Activated T-cell treated with anti-CD3 and anti-CD28 coated beads, Interleukin-2, amount 50 U/mL, for 4 hours (primary cell): ENCODE results near the gene CD300LB. TPM values are rescaled to one million over a fixed set of nuclear protein-coding genes. Genes with fewer than 3 reads are reported as not detected.
"Not testable (repeated sequence)": the region's sequence is repeated elsewhere in the genome, so short reads cannot be mapped to it uniquely, and the experiment has no call there.

Experiments used
- ATAC-seq, 2 donors: fragments of 200-7000 bp; cut with Tn5 transposase; one replicate each; pipeline ENCODE4 v1.10.0; 2021
- DNase-seq: peaks from one replicate; pipeline ENCODE4 v3.0.0-alpha.2; 2020
- H3K27me3 Mint-ChIP-seq: one replicate; pipeline ENCODE4 v1.8.0; 2021; ENCODE audit warnings: low read depth, mixed read lengths
- H3K36me3 Mint-ChIP-seq: one replicate; pipeline ENCODE4 v1.8.0; 2022; ENCODE audit warnings: mixed read lengths; ENCODE audit not compliant: insufficient read depth
- H3K4me1 Mint-ChIP-seq: one replicate; pipeline ENCODE4 v1.8.0; 2021; ENCODE audit warnings: low read depth, mixed read lengths
- H3K4me3 Mint-ChIP-seq: one replicate; pipeline ENCODE4 v1.8.0; 2021; ENCODE audit warnings: mild to moderate bottlenecking, moderate library complexity, mixed read lengths
- H3K9me3 Mint-ChIP-seq: one replicate; pipeline ENCODE4 v1.8.0; 2021; ENCODE audit warnings: mixed read lengths
- total RNA-seq, 3 donors: library from RNA; stranded (reverse); gene quantifications; one replicate each; pipeline ENCODE4 v1.2.1, GENCODE V29; 2021

Gene CD300LB
- total RNA-seq, 3 donors from 2014 or later, result not detected

- Mint-ChIP-seq H3K27me3 (peaks cover 48% of the 10 kb centered on the region), H3K36me3 (no peaks in the 10 kb centered on the region), H3K4me3 (no peak overlapping the region), H3K4me1 (peaks cover 10% of the 10 kb centered on the region), H3K9me3 (no peaks in the 10 kb centered on the region)
- ATAC-seq (no peak), DNase-seq (no peak)
Observed at GRCh38 chr17:74525465-74525725, 5.9 kb downstream of the CD300LB start.

DNA sequence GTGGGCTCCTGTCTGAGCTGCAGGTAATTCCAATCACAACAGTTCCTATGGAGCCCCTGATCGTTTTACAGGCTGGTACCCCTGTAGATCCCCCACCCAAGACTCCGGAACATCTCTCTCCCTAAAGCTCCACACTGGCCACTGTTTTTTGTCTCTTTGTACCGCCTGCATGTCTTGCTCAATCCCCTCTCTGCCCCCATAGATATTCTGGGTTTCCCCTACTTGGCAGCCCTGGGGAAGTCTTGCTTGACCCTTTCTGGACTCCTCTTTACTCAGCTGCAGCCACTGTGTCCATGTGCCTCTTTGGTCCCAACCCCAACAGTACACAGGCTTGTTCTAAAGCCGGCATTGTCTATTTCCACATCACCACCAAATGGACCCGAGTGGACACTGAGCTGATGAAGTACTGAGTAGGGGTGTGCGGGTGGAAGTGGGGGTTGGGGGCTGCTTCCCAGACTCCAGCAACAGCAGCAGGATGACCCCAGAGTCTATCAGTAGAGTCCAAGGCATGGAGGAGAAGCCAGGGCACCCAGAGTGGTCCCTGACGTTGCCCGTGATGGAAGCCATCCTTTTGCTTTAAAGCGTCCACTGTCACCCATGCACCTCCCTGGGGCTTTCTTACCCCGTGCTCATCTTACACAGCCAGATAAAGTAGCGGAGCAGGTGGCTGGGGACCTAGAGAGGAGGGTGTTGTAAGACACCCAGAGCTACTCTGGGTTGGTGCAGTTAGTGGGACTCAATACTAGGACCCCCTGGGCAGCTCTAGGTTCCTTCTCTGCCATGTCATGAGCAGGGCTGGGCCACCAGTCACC is 6.4 kb downstream of the CD300LB start:
- H3K4me3 Mint-ChIP-seq, result no peak overlapping the region
- peaks cover 14% of the 10 kb centered on the region for H3K4me1 Mint-ChIP-seq
- no peaks in the 10 kb centered on the region for H3K9me3 Mint-ChIP-seq
- ATAC-seq (no peak), DNase-seq (no peak)
- H3K36me3 Mint-ChIP-seq, result no peaks in the 10 kb centered on the region
- H3K27me3 Mint-ChIP-seq, result peaks cover 49% of the 10 kb centered on the region

- no peak for DNase-seq
- H3K4me1 Mint-ChIP-seq, result peaks cover 16% of the 10 kb centered on the region
- peaks cover 46% of the 10 kb centered on the region for H3K27me3 Mint-ChIP-seq
- no peaks in the 10 kb centered on the region for H3K36me3 Mint-ChIP-seq
- ATAC-seq, result no peak
- H3K9me3 Mint-ChIP-seq, result peaks cover 4% of the 10 kb centered on the region
- no peak overlapping the region for H3K4me3 Mint-ChIP-seq
Observed at GRCh38 chr17:74523308-74523707, 8.0 kb downstream of the CD300LB start.

GRCh38 chr17:74522381-74523105 is 8.7 kb downstream of the CD300LB start:
- peaks cover 16% of the 10 kb centered on the region for H3K4me1 Mint-ChIP-seq
- no peak for ATAC-seq
- no peak overlapping the region for H3K4me3 Mint-ChIP-seq
- no peaks in the 10 kb centered on the region for H3K36me3 Mint-ChIP-seq
- H3K9me3 Mint-ChIP-seq, result peaks cover 11% of the 10 kb centered on the region
- peaks cover 48% of the 10 kb centered on the region for H3K27me3 Mint-ChIP-seq
- DNase-seq, result no peak

DNA sequence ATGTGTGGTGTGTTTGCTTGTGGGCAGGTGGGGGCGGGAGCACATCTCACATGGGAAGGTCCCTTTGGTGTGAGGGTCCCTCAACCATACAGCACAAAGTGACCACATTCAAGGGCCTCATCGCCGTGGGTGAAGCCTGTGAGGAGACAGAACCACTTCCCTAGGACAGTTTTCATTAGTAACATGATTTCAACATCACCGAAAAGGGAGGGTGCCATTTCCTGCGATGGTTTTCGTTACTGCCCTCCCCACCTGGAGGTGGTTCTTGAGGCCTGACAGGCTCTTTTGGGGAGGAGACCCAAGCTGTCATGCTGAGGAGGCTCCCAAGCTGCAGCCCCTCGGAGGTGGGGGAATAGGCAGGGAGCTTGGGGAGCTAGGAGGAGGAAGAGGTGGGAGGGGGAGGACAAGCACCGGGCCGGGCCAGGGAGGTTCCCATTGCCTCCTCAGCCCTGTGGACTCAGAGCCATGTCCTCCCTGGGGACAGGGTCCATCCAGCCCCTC is 9.5 kb downstream of the CD300LB start:
- H3K4me3 Mint-ChIP-seq, result no peak overlapping the region
- ATAC-seq, result peak in 1 of 2 donors; percentile 5
- H3K36me3 Mint-ChIP-seq, result no peaks in the 10 kb centered on the region
- H3K9me3 Mint-ChIP-seq, result peaks cover 11% of the 10 kb centered on the region
- peaks cover 51% of the 10 kb centered on the region for H3K27me3 Mint-ChIP-seq
- H3K4me1 Mint-ChIP-seq, result peaks cover 16% of the 10 kb centered on the region
- no peak for DNase-seq

GRCh38 chr17:74520790-74521480 is 10.3 kb downstream of the CD300LB start:
- Mint-ChIP-seq H3K9me3 (peaks cover 11% of the 10 kb centered on the region), H3K4me3 (no peak overlapping the region), H3K4me1 (peaks cover 16% of the 10 kb centered on the region), H3K27me3 (peaks cover 48% of the 10 kb centered on the region), H3K36me3 (no peaks in the 10 kb centered on the region)
- DNase-seq (no peak), ATAC-seq (no peak)

GRCh38 chr17:74520016-74520434 is 11.2 kb downstream of the CD300LB start:
- Mint-ChIP-seq H3K36me3 (no peaks in the 10 kb centered on the region), H3K27me3 (peaks cover 41% of the 10 kb centered on the region), H3K4me1 (peaks cover 16% of the 10 kb centered on the region), H3K9me3 (peaks cover 11% of the 10 kb centered on the region), H3K4me3 (no peak overlapping the region)
- DNase-seq (no peak), ATAC-seq (peak; percentile 75 to 78)

GRCh38 chr17:74518413-74518981 is 12.8 kb downstream of the CD300LB start:
- peaks cover 21% of the 10 kb centered on the region for H3K9me3 Mint-ChIP-seq
- H3K27me3 Mint-ChIP-seq, result peaks cover 45% of the 10 kb centered on the region
- H3K36me3 Mint-ChIP-seq, DNase-seq, H3K4me3 Mint-ChIP-seq, ATAC-seq: not testable (repeated sequence)
- H3K4me1 Mint-ChIP-seq, result peaks cover 25% of the 10 kb centered on the region

GRCh38 chr17:74516561-74517328 is 14.5 kb downstream of the CD300LB start:
- DNase-seq (no peak), ATAC-seq (no peak)
- Mint-ChIP-seq H3K36me3 (peaks cover 9% of the 10 kb centered on the region), H3K4me1 (peaks cover 36% of the 10 kb centered on the region), H3K27me3 (peaks cover 43% of the 10 kb centered on the region), H3K4me3 (no peak overlapping the region), H3K9me3 (peaks cover 21% of the 10 kb centered on the region)

DNA sequence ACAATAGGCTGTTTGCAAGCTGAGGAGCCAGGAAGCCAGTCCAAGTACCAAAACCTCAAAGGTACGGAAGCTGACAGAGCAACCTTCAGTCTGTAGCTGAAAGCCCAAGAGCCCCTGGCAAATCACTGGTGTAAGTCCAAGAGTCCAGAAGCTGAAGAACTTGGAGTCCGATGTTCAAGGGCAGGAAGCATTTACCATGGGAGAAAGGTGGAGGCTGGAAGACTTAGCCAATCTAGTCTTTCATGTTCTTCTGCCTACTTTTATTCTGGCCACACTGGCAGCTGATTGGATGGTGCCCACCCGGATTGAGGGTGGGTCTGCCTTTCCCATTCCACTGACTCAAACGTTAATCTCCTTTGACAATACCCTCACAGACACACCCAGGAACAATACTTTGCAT is 15.3 kb downstream of the CD300LB start:
- ATAC-seq, result no peak
- H3K27me3 Mint-ChIP-seq, result peaks cover 35% of the 10 kb centered on the region
- peaks cover 9% of the 10 kb centered on the region for H3K36me3 Mint-ChIP-seq

DNA sequence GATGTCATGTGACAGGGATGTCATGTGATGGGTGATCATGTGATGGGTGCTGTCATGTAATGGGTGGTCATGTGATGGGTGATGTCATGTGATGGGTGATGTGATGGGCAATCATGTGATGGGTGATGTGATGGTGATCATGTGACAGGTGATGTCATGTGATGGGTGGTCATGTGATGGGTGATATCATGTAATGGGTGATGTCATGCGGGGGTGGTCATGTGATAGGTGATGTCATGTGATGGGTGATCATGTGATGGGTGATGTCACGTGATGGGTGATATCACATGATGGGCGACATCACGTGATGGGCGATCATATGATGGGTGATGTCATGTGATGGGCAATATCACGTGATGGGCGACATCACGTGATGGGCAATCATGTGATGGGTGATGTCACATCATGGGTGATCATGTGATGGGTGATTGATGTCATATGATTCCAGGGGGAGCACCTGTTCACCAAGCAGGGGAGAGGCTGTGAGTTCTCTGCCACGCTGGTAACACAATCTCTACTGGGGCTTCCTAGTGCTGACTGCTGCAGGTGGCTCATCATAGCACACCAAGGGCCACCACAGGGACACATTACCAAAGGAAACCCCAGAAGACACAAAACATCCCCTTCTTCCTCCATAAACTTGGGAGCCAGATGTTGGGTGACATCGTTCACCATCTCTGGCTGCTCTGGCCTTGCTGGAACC is 16.5 kb downstream of the CD300LB start:
- Mint-ChIP-seq H3K4me1 (peaks cover 23% of the 10 kb centered on the region), H3K27me3 (peaks cover 27% of the 10 kb centered on the region), H3K9me3 (peaks cover 21% of the 10 kb centered on the region), H3K4me3 (peak overlapping the region; percentile 72), H3K36me3 (peaks cover 9% of the 10 kb centered on the region)
- ATAC-seq (peak in 1 of 2 donors; percentile 10), DNase-seq (no peak)

More for the DNA sequence above, 15.3 kb downstream of the CD300LB start:
- Mint-ChIP-seq H3K4me1 (peaks cover 31% of the 10 kb centered on the region), H3K9me3 (peaks cover 21% of the 10 kb centered on the region), H3K4me3 (no peak overlapping the region)
- DNase-seq, result no peak

GRCh38 chr17:74513987-74514631 is 17.2 kb downstream of the CD300LB start:
- Mint-ChIP-seq H3K4me3 (peak overlapping the region; percentile 72), H3K36me3 (peaks cover 9% of the 10 kb centered on the region), H3K27me3 (peaks cover 27% of the 10 kb centered on the region), H3K9me3 (peaks cover 21% of the 10 kb centered on the region), H3K4me1 (peaks cover 22% of the 10 kb centered on the region)
- DNase-seq (no peak), ATAC-seq (peak; percentile 23 to 24)

- Mint-ChIP-seq H3K4me3 (no peak overlapping the region), H3K4me1 (peaks cover 22% of the 10 kb centered on the region), H3K27me3 (peaks cover 22% of the 10 kb centered on the region), H3K36me3 (peaks cover 9% of the 10 kb centered on the region), H3K9me3 (peaks cover 10% of the 10 kb centered on the region)
- ATAC-seq (peak; percentile 78 to 88), DNase-seq (no peak)
Observed at GRCh38 chr17:74512624-74513091, 18.6 kb downstream of the CD300LB start.
